Endothelial cell of umbilical vein (primary cell): Measurements from ENCODE around the gene MCM5. TPM values are rescaled to one million over a fixed set of nuclear protein-coding genes. Genes with fewer than 3 reads are reported as not detected.

Source experiments
- BruUV-seq: library from RNA; stranded (reverse); fragments of 400-500 nt; replicated peaks from 2 replicates; lab custom pipeline; 2021; lab: Mats Ljungman, UMichigan
- CTCF ChIA-PET: fragments of 300-600, 350-600 bp; sonication (Branson Sonifier 250); formaldehyde crosslinking; loops from one replicate; lab custom pipeline; 2021; ENCODE audit warnings: antibody characterized with exemption, inconsistent platforms; lab: Charles Lee
- POLR2A ChIA-PET: fragments of 300-600, 350-600 bp; sonication (Branson Sonifier 250); formaldehyde crosslinking; loops from one replicate; lab custom pipeline; 2021; ENCODE audit warnings: antibody characterized with exemption, inconsistent platforms; lab: Charles Lee
- DNase-seq: peaks from one replicate; pipeline ENCODE4 v3.0.0-alpha.2; 2011; ENCODE audit warnings: low read depth, low spot score
- FAIRE-seq: peaks from 2 replicates; lab custom pipeline; 2011; peaks lifted over from hg19 to GRCh38; lab: Jason Lieb, UNC
- H2AFZ ChIP-seq: 2 replicates; pipeline ENCODE4 v1.6.0; 2012; ENCODE audit warnings: low read depth, low read length, control low read depth, inconsistent platforms
- H3K27ac ChIP-seq: 2 replicates; pipeline ENCODE4 v1.5.1; 2011; ENCODE audit warnings: low read depth, mild to moderate bottlenecking, control low read depth, low read length, moderate library complexity; ENCODE audit not compliant: insufficient read depth
- H3K27me3 ChIP-seq, 2 experiments: 2 replicates each; pipeline versions ENCODE4 v1.6.0 to v1.6.1; 2011; ENCODE audit warnings: low read length in 2 of 2, mixed read lengths in 1 of 2; ENCODE audit not compliant: control insufficient read depth in 2 of 2, insufficient read depth in 2 of 2
- H3K36me3 ChIP-seq, 2 experiments: 2 replicates in 1 of 2; 3 replicates in 1 of 2; pipeline ENCODE4 v1.5.1; 2011; ENCODE audit warnings: low read length in 2 of 2, mild to moderate bottlenecking in 1 of 2, moderate library complexity in 1 of 2; ENCODE audit not compliant: control insufficient read depth in 2 of 2, insufficient read depth in 2 of 2; ENCODE audit errors: extremely low read depth in 1 of 2
- H3K4me1 ChIP-seq: 3 replicates; pipeline ENCODE4 v1.5.1; 2011; ENCODE audit warnings: mild to moderate bottlenecking, low read length; ENCODE audit not compliant: control insufficient read depth, insufficient read depth; ENCODE audit errors: extremely low read depth
- H3K4me2 ChIP-seq: 2 replicates; pipeline ENCODE4 v1.6.1; 2011; ENCODE audit warnings: low read length, control low read depth, mixed read lengths; ENCODE audit not compliant: insufficient read depth
- H3K4me3 ChIP-seq, 3 experiments: fragments of 200-600 bp in 1 of 3; sonication (generic), shearing (Covaris generic) in 1 of 3; replicated peaks in 1 of 3; 2 replicates each; pipeline ENCODE4 v1.5.1; 2011 to 2016; ENCODE audit warnings: control low read depth in 3 of 3, low read length in 3 of 3, mild to moderate bottlenecking in 2 of 3, inconsistent platforms in 1 of 3, low read depth in 1 of 3, moderate library complexity in 1 of 3; ENCODE audit not compliant: insufficient read depth in 1 of 3
- H3K79me2 ChIP-seq: 2 replicates; pipeline ENCODE4 v1.6.0; 2012; ENCODE audit warnings: low read length, inconsistent platforms; ENCODE audit not compliant: control insufficient read depth, insufficient read depth
- H3K9ac ChIP-seq: replicated peaks from 2 replicates; pipeline ENCODE3; 2011; ENCODE audit warnings: low read length, control low read depth; ENCODE audit not compliant: insufficient read depth; ENCODE audit errors: extremely low read depth
- H3K9me1 ChIP-seq: replicated peaks from 3 replicates; pipeline ENCODE4 v1.6.0; 2011; ENCODE audit warnings: mild to moderate bottlenecking, low read length; ENCODE audit not compliant: control insufficient read depth, insufficient read depth; ENCODE audit errors: extremely low read depth
- H3K9me3 ChIP-seq: replicated peaks from 2 replicates; pipeline ENCODE4 v1.5.1; 2012; ENCODE audit warnings: low read length, inconsistent platforms; ENCODE audit not compliant: control insufficient read depth, insufficient read depth
- H4K20me1 ChIP-seq: replicated peaks from 2 replicates; pipeline ENCODE3; 2011; ENCODE audit warnings: mild to moderate bottlenecking, low read length; ENCODE audit not compliant: control insufficient read depth, insufficient read depth; ENCODE audit errors: extremely low read depth
- CTCF ChIP-seq, 2 donors: IDR thresholded peaks; 1 replicate in 1 of 2; 2 replicates in 1 of 2; pipeline ENCODE4 v1.5.1; 2011; ENCODE audit warnings: low read length in 2 of 2, mild to moderate bottlenecking in 2 of 2, moderate library complexity in 2 of 2, control low read depth in 1 of 2, inconsistent platforms in 1 of 2, low read depth in 1 of 2; ENCODE audit not compliant: insufficient read depth in 1 of 2; ENCODE audit errors: extremely low read depth in 1 of 2
- EZH2 ChIP-seq: IDR thresholded peaks from 2 replicates; pipeline ENCODE4 v1.6.1; 2012; ENCODE audit warnings: borderline replicate concordance, low read depth, mild to moderate bottlenecking, moderate library complexity, low read length, inconsistent platforms; ENCODE audit not compliant: severe bottlenecking
- FOS ChIP-seq: IDR thresholded peaks from 2 replicates; pipeline ENCODE4 v1.6.1; 2011; ENCODE audit warnings: mild to moderate bottlenecking, low read length, moderate library complexity, borderline replicate concordance; ENCODE audit not compliant: insufficient read depth
- GATA2 ChIP-seq: IDR thresholded peaks from 2 replicates; pipeline ENCODE4 v1.7.0; 2011; ENCODE audit warnings: low read depth, mild to moderate bottlenecking, moderate library complexity, mixed read lengths, low read length; ENCODE audit not compliant: insufficient read length, insufficient read depth
- JUN ChIP-seq: IDR thresholded peaks from 2 replicates; pipeline ENCODE4 v1.6.1; 2011; ENCODE audit warnings: borderline replicate concordance, low read depth; ENCODE audit not compliant: insufficient read length, insufficient read depth
- MAX ChIP-seq: IDR thresholded peaks from 2 replicates; pipeline ENCODE4 v1.6.1; 2011; ENCODE audit not compliant: insufficient read depth, insufficient read length
- MYC ChIP-seq: IDR thresholded peaks from one replicate; pipeline ENCODE4 v1.6.1; 2011; ENCODE audit warnings: mild to moderate bottlenecking, low read depth, low read length
- POLR2A ChIP-seq: IDR thresholded peaks from 2 replicates; pipeline ENCODE4 v1.6.1; 2012; ENCODE audit warnings: low read depth, mild to moderate bottlenecking, control low read depth, low read length
- POLR2AphosphoS5 ChIP-seq: IDR thresholded peaks from 2 replicates; pipeline ENCODE4 v1.6.1; 2012; ENCODE audit warnings: low read depth, mild to moderate bottlenecking, control low read depth, low read length, moderate library complexity; ENCODE audit not compliant: insufficient read depth
- dilution Hi-C: fragments of 300-500 bp; cut with MboI; formaldehyde crosslinking; loops from one replicate; pipeline ENCODE4 v1.15.0; 2019; ENCODE audit warnings: low sequenced_read_pairs; ENCODE audit not compliant: extremely low pct_ligation_motif_present
- intact Hi-C: fragments of 100-400 bp; cut with micrococcal nuclease; formaldehyde crosslinking; loops from one replicate; pipeline ENCODE4 v1.10.0; 2022
- polyA plus RNA-seq, 4 experiments: library from polyadenylated mRNA; depleted of rRNA in 3 of 4; stranded (reverse) in 3 of 4; unstranded in 1 of 4; fragments of >200 nt; gene quantifications; 2 replicates each; pipeline versions ENCODE4 v1.2.1 to v1.2.3, GENCODE V29; 2011 to 2012; ENCODE audit warnings: missing spikeins in 1 of 4
- total RNA-seq: library from RNA; stranded (reverse); gene quantifications from 2 replicates; pipeline ENCODE4 v1.2.3, GENCODE V29; 2021

MCM5 gene
- total and polyA plus RNA-seq, 2 donors (not counting 3 experiments of a cell fraction or from before 2014, with no cell fraction given), result 67.8 to 111 TPM

DNA sequence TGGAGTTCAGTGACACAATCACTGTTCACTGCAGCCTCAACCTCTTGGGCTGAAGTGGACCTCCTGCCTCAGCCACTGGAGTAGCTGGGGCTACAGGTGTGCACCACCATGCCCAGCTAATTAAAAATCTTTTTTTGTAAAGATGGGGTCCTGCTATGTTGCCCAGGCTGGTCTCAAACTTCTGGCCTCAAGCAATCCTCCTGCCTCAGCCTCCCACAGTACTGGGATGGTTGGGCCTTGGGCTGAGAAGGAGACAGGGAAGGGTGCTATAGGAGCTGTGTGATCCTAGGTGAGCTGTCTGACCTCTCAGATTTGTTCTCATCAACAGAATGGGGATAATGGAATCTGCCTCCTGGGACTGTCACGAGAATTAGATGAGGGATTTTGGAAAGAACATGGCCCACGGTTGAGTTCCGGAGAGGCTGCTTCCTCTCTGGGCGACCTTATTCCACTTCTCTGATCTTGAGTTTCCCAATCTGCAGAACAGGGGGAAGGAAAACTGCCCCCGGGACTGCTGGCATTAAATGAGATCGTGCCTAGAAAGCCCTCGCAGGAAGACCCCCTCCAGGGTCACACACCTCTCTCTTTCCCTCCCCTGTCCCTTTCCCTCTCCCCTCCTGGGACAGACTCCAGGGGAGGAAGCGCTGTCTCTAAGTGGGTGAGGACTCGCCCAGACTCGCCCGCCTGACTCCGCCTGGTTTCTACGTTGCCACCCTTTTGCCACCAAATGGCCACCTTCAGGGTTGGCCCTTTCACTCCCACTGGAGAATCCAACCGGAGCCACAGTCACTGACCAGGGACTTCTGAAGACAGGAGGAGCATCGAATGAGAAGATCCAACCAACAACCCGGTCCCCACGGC, 50.1 kb downstream of the MCM5 start:
- dilution Hi-C loops, result no loop called here
- TF ChIP-seq GATA2 (no peak), EZH2 (no peak), MAX (no peak), JUN (no peak), POLR2A (no peak), FOS (no peak), MYC (no peak), CTCF (IDR thresholded peaks at IDR 0.05; ENCODE audit: extremely low read depth in 1 of 2, insufficient read depth in 1 of 2, low read depth in 1 of 2, low read length in 2 of 2) (no peak), POLR2AphosphoS5 (no peak)
- no peak for FAIRE-seq

More for the DNA sequence above, 50.1 kb downstream of the MCM5 start:
- Histone ChIP-seq H3K4me2 (no peak overlapping the region), H3K9me1 (no peaks in the 10 kb centered on the region), H3K79me2 (no peaks in the 10 kb centered on the region), H3K36me3 (no peaks in the 10 kb centered on the region), H3K27ac (no peak overlapping the region), H3K27me3 (peaks cover 6 to 12% of the 10 kb centered on the region in 2 experiments), H3K4me1 (peaks cover 12% of the 10 kb centered on the region), H3K9ac (no peak overlapping the region), H2AFZ (no peak overlapping the region), H3K9me3 (no peaks in the 10 kb centered on the region), H3K4me3 (no peak overlapping the region), H4K20me1 (no peaks in the 10 kb centered on the region)
- no TSS peak for BruUV-seq
- no peak for DNase-seq
- ChIA-PET POLR2A (no interaction called here), CTCF (no interaction called here)
- intact Hi-C loops, result no loop called here
